Measurements from ENCODE around the gene TSNAXIP1. TPM values are rescaled to one million over a fixed set of nuclear protein-coding genes. Genes with fewer than 3 reads are reported as not detected.
"Not testable (repeated sequence)": the region's sequence is repeated elsewhere in the genome, so short reads cannot be mapped to it uniquely, and the experiment has no call there.

Gene TSNAXIP1
- total RNA-seq, 1 donor from 2014 or later, result 6.6 TPM

DNA sequence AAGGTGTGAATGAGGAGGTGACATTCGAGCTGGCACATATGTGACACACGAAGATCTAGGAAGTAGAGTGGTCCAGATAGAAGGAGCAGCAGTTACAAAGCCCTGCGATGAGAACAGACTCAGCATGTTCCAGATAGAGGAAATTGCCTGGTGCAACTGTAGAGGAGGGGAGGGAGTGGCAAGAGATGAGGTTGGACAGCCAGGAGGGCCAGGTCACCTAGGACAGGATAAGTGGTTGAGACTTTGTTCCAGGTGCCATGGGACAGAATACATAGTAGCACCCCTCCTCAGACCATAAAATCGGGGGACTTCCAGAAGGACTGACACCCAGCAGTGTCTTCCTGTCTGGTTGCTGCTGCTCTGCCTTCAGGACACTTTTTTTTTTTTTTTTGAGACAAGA is 51.8 kb downstream of the TSNAXIP1 start:
- DNase-seq (ENCODE audit: low read depth, low spot score), result no peak
- no peaks in the 10 kb centered on the region for H3K9me3 Mint-ChIP-seq
- TF ChIP-seq, protein P1, sequence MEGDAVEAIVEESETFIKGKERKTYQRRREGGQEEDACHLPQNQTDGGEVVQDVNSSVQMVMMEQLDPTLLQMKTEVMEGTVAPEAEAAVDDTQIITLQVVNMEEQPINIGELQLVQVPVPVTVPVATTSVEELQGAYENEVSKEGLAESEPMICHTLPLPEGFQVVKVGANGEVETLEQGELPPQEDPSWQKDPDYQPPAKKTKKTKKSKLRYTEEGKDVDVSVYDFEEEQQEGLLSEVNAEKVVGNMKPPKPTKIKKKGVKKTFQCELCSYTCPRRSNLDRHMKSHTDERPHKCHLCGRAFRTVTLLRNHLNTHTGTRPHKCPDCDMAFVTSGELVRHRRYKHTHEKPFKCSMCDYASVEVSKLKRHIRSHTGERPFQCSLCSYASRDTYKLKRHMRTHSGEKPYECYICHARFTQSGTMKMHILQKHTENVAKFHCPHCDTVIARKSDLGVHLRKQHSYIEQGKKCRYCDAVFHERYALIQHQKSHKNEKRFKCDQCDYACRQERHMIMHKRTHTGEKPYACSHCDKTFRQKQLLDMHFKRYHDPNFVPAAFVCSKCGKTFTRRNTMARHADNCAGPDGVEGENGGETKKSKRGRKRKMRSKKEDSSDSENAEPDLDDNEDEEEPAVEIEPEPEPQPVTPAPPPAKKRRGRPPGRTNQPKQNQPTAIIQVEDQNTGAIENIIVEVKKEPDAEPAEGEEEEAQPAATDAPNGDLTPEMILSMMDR (conservative IDR thresholded peaks at IDR 0.05), result no peak
- no peaks in the 10 kb centered on the region for H3K36me3 Mint-ChIP-seq (ENCODE audit: low read depth)
- H3K4me1 Mint-ChIP-seq, result peaks cover 32% of the 10 kb centered on the region
- no peak overlapping the region for H3K4me3 Mint-ChIP-seq
- H3K27ac Mint-ChIP-seq (ENCODE audit: unreplicated experiment), result peak overlapping the region; percentile 71
- no peaks in the 10 kb centered on the region for H3K27me3 Mint-ChIP-seq (ENCODE audit: low read depth)

DNA sequence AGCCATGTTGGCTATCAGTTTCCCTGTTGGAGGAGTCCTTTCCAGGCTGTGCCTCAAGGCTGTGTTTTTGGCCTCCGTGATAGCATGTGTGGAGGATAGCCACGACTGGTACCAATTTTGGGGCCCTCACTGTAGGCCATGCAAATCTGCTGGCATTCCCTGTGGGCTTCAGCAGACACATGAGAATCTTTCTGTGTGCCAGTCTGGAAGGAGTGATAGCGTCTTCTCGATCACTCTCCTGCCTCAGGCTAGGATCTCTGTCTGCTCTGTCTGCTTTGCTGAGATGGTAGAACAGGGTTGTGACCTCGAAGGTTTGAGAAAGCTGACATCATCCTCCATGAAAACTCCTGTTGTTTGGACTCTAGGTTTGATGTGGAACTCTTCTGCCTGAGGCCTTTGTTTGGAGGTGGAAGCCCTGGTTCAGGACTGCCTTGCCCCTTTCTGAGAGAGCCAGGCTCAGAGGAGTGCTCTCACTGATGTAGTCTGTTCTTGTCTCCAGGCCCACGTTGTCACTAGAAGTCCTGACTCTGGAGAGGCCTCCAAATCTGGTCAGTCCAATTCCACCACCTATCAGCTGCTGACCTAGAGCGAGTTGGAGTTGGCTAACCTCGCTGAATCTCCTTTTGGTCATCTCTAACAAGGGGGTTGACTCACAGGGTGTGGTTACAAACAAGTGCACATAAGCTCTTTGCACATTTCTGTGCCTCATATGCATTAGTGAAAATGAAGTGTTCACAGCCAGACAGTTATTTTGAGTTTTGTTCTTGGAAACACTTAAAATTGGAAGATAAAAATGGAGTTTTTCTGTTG is 54.1 kb downstream of the TSNAXIP1 start:
- Mint-ChIP-seq H3K36me3 (ENCODE audit: low read depth) (peaks cover 6% of the 10 kb centered on the region), H3K9me3 (no peaks in the 10 kb centered on the region), H3K27me3 (ENCODE audit: low read depth) (no peaks in the 10 kb centered on the region), H3K4me3 (no peak overlapping the region), H3K4me1 (peaks cover 30% of the 10 kb centered on the region), H3K27ac (ENCODE audit: unreplicated experiment) (peak overlapping the region; percentile 81)
- DNase-seq (ENCODE audit: low read depth, low spot score), result no peak
- TF ChIP-seq, protein P1 (conservative IDR thresholded peaks at IDR 0.05), result no peak

DNA sequence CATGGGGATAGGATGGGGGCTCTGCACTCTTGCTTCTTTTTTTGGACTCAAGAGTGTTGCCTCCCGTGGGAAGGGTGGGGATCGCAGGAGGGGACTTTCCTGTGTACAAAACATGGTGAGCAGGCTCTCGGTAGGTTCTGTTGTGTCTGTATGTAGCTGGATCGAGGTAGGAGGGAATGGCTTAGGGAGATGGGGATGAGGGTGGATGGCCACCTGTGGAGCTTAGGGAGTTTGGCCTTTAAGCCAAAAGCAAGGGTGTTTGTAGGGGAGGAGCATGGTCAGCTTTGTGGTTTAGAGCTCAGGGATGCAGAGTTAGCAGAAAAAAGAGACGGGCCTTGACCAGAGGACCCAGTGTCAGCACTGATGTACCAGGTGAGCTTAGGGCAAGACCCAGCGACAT is 55.2 kb downstream of the TSNAXIP1 start:
- peaks cover 6% of the 10 kb centered on the region for H3K36me3 Mint-ChIP-seq (ENCODE audit: low read depth)
- H3K9me3 Mint-ChIP-seq, result no peaks in the 10 kb centered on the region
- H3K4me3 Mint-ChIP-seq, result peak overlapping the region; percentile 75
- DNase-seq (ENCODE audit: low read depth, low spot score), result no peak
- peaks cover 28% of the 10 kb centered on the region for H3K4me1 Mint-ChIP-seq
- H3K27ac Mint-ChIP-seq (ENCODE audit: unreplicated experiment), result peak overlapping the region; percentile 84
- TF ChIP-seq, protein P1 (conservative IDR thresholded peaks at IDR 0.05), result no peak
- H3K27me3 Mint-ChIP-seq (ENCODE audit: low read depth), result no peaks in the 10 kb centered on the region

DNA sequence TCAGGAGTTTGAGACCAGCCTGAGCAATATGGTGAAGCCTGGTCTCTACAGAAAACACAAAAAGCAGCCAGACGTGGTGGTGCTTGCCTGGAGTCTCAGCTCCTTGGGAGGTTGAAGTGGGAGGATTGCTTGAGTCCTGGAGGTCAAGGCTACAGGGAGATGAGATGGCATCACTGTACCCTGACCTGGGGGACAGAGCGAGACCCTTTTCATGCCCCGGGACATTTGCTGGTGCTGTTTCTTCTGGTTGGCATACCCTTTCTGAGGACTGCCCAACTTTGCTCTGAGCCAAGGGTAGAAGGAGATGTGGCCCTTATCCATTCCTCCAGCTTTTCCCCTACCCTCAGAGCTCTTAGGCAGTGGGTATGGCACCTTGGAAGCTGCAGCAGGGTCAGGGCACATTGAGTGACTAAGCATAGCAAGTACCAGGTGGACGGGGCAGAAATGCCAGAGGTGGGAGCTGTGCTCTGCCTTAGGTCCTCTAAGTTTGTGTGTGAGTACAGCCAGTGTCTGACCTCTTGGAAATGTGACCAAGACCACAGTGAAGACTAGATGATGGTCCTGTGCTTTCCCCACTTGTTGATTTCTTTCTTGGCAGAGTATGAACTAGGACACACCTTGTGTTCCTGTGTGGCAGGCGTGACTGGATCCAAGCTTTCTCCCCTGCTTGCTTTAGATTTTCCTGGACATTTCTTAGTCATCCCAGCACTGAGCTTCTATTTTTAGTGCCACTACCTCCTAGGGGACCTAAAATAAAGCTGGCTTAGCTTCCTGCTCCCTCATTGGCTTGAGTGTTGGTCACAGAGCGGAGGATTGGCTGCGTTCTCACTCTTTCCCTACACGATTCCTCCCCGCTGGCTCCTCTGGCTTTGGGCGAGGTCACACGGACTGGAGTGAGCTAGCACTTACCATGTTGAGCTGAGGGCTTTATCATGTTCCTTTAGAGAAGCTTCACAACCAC is 56.2 kb downstream of the TSNAXIP1 start:
- no peaks in the 10 kb centered on the region for H3K9me3 Mint-ChIP-seq
- peaks cover 20% of the 10 kb centered on the region for H3K4me1 Mint-ChIP-seq
- no peaks in the 10 kb centered on the region for H3K27me3 Mint-ChIP-seq (ENCODE audit: low read depth)
- TF ChIP-seq, protein P1 (conservative IDR thresholded peaks at IDR 0.05), result no peak
- H3K4me3 Mint-ChIP-seq, result no peak overlapping the region
- no peak for DNase-seq (ENCODE audit: low read depth, low spot score)
- peaks cover 9% of the 10 kb centered on the region for H3K36me3 Mint-ChIP-seq (ENCODE audit: low read depth)
- peak overlapping the region; percentile 27 for H3K27ac Mint-ChIP-seq (ENCODE audit: unreplicated experiment)

DNA sequence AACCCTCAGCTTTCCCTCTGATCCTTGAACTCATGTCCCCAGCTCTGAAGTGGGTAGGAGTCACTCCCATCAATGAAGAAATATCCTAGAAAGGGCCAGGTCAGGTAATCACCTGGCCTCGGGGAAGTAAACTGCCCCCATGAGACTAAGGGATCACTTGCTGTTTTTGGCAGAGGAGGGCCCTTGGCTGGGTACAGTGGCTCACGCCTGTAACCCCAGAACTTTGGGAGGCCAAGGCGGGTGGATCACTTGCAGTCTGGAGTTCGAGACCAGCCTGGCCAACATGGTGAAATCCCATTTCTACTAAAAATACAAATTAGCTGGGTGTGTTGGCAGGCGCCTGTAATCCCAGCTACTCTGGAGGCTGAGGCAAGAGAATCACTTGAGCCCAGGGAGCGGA is 57.4 kb downstream of the TSNAXIP1 start:
- H3K4me3 Mint-ChIP-seq; H3K9me3 Mint-ChIP-seq; H3K36me3 Mint-ChIP-seq (ENCODE audit: low read depth); H3K27ac Mint-ChIP-seq (ENCODE audit: unreplicated experiment); H3K27me3 Mint-ChIP-seq (ENCODE audit: low read depth); DNase-seq (ENCODE audit: low read depth, low spot score): not testable (repeated sequence)
- H3K4me1 Mint-ChIP-seq, result peaks cover 16% of the 10 kb centered on the region
